ENCODE measurements around the gene FUZ.

DNA sequence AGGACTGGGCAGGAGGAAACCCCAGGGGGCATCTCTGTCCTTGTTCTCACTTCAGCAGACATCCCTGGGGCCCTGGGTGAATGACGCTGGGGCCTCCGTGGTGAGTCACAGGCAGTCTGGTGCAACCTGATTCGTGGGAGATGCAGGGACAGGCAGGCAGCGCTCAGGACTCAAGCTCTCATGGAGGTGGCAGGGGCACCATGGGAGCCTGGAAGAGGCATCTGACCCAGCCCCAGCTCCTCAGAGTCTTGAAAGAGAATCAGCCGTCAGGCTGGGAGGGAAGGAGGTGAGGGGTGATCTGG is 23.9 kb upstream of the FUZ start:
- TF ChIP-seq, protein P1, sequence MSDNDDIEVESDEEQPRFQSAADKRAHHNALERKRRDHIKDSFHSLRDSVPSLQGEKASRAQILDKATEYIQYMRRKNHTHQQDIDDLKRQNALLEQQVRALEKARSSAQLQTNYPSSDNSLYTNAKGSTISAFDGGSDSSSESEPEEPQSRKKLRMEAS (IDR thresholded peaks at IDR 0.05): no peak
- no peak for TF ChIP-seq EP300 (IDR thresholded peaks at IDR 0.05; ENCODE audit: borderline replicate concordance)
